ENCODE results near the gene LPP.

Gene LPP, protein sequence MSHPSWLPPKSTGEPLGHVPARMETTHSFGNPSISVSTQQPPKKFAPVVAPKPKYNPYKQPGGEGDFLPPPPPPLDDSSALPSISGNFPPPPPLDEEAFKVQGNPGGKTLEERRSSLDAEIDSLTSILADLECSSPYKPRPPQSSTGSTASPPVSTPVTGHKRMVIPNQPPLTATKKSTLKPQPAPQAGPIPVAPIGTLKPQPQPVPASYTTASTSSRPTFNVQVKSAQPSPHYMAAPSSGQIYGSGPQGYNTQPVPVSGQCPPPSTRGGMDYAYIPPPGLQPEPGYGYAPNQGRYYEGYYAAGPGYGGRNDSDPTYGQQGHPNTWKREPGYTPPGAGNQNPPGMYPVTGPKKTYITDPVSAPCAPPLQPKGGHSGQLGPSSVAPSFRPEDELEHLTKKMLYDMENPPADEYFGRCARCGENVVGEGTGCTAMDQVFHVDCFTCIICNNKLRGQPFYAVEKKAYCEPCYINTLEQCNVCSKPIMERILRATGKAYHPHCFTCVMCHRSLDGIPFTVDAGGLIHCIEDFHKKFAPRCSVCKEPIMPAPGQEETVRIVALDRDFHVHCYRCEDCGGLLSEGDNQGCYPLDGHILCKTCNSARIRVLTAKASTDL

DNA sequence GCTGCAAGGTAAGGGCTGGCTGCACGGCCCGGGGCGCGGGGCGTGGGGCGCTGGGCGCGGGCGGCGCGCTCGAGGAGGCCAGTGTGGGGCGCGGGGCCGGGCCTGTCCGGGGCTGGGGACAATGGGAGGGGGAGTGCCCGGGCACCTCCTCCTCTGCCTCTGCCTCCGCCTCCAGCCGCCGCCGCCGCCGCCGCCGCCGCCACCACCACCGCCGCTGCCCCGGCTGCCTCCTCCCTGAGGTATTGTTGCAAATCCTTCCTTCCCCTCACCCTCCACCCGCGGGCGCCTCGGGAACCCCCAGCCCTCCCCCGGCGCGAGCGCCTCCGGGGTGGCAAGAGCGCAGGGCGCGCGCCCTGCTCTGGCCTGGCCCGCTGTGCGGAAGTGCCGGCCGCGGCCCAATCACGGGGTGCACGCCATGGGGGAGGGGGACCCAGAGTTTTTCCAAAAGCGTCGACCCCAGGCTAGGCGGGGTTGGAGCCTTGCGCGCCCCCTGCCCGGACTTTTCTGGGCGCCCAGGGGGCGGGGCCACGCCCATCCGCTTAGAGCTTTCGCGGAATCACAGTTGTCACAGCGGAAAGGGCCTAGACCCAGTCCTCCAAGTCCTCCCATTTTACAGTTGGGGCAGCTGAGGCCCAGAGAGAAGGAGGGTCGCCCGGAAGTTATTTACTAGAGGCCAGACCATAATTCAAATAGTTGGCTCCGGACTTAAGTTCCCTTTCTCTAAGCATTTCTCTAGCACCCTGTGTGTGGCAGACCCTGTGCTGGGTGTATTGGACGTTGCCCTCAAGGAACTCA lies at the start of gene LPP:
Gene LPP (plus strand): TSS at position 144 of the 795 bp plus-strand sequence. CDS start 251,964 bp downstream, outside the sequence.
- Histone ChIP-seq H3K4me1 (ENCODE audit: insufficient read depth, low read length, severe bottlenecking) (peaks cover 42% of the 10 kb centered on the region), H3K27ac (ENCODE audit: low read depth, low read length, poor library complexity, severe bottlenecking) (no peak within 1 kb of the TSS), H3K36me3 (ENCODE audit: insufficient read depth, low read length) (no peaks in the 10 kb centered on the region), H3K9ac (ENCODE audit: low read length) (peak within 1 kb of the TSS; percentile 72), H3K27me3 (ENCODE audit: insufficient read depth, low read length) (no peaks in the 10 kb centered on the region), H3F3A (ENCODE audit: insufficient read depth, low read length) (no peaks in the 10 kb centered on the region), H2AFZ (ENCODE audit: low read length) (peak within 1 kb of the TSS; percentile 13; the same call in 1 of the 2 replicates), H4K20me1 (ENCODE audit: insufficient read depth, low read length) (no peaks in the 10 kb centered on the region), H3K4me2 (ENCODE audit: low read length) (peak within 1 kb of the TSS; percentile 77), H3K79me2 (ENCODE audit: insufficient read depth, low read length) (no peaks in the 10 kb centered on the region), H3K9me3 (ENCODE audit: low read length) (no peaks in the 10 kb centered on the region), H3K4me3 (ENCODE audit: low read depth, low read length, poor library complexity, severe bottlenecking) (peak within 1 kb of the TSS; percentile 74), H3K9me2 (ENCODE audit: low read depth, low read length) (no peaks in the 10 kb centered on the region)
- TF ChIP-seq, protein P1, sequence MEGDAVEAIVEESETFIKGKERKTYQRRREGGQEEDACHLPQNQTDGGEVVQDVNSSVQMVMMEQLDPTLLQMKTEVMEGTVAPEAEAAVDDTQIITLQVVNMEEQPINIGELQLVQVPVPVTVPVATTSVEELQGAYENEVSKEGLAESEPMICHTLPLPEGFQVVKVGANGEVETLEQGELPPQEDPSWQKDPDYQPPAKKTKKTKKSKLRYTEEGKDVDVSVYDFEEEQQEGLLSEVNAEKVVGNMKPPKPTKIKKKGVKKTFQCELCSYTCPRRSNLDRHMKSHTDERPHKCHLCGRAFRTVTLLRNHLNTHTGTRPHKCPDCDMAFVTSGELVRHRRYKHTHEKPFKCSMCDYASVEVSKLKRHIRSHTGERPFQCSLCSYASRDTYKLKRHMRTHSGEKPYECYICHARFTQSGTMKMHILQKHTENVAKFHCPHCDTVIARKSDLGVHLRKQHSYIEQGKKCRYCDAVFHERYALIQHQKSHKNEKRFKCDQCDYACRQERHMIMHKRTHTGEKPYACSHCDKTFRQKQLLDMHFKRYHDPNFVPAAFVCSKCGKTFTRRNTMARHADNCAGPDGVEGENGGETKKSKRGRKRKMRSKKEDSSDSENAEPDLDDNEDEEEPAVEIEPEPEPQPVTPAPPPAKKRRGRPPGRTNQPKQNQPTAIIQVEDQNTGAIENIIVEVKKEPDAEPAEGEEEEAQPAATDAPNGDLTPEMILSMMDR (IDR thresholded peaks at IDR 0.05; ENCODE audit: low read length): no peak; the same call in 1 of the 2 replicates
- no peak for TF ChIP-seq EZH2 (IDR thresholded peaks at IDR 0.05; ENCODE audit: borderline replicate concordance, low read length)

DNA sequence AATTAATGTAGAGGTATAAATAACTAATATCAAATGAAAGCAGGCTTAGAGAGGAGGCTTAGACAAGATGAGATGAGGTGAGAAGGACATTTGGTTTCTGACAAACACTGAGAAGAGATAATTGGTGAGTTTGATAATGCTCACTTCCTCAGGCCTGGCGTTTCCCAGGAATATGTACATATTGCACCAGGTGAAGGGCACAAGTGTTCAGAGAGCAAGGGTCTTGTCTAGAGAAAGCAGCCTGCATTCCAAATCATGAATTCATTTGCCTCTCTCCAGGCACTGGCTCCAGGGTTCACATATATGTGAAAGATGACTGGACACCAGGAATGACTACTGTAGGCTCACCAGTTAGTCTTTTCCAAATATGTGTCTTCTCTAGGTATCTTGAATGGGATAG lies 48.0 kb upstream of the LPP start:
- no peak overlapping the region for H3K27ac ChIP-seq (ENCODE audit: low read depth, low read length, poor library complexity, severe bottlenecking)
- H3F3A ChIP-seq (ENCODE audit: insufficient read depth, low read length): no peaks in the 10 kb centered on the region
- H3K4me3 ChIP-seq (ENCODE audit: low read depth, low read length, poor library complexity, severe bottlenecking): no peak overlapping the region
- no peak overlapping the region for H3K4me2 ChIP-seq (ENCODE audit: low read length)
- no peaks in the 10 kb centered on the region for H4K20me1 ChIP-seq (ENCODE audit: insufficient read depth, low read length)
- H3K9me3 ChIP-seq (ENCODE audit: low read length): peaks cover 5% of the 10 kb centered on the region
- H3K4me1 ChIP-seq (ENCODE audit: insufficient read depth, low read length, severe bottlenecking): peaks cover 46% of the 10 kb centered on the region
- no peak overlapping the region for H3K9ac ChIP-seq (ENCODE audit: low read length)
- no peaks in the 10 kb centered on the region for H3K79me2 ChIP-seq (ENCODE audit: insufficient read depth, low read length)
- H3K36me3 ChIP-seq (ENCODE audit: insufficient read depth, low read length): no peaks in the 10 kb centered on the region
- H2AFZ ChIP-seq (ENCODE audit: low read length): no peak overlapping the region
- no peaks in the 10 kb centered on the region for H3K27me3 ChIP-seq (ENCODE audit: insufficient read depth, low read length)
- H3K9me2 ChIP-seq (ENCODE audit: low read depth, low read length): no peaks in the 10 kb centered on the region
- TF ChIP-seq, protein P1 (IDR thresholded peaks at IDR 0.05; ENCODE audit: low read length): no peak
- TF ChIP-seq EZH2 (IDR thresholded peaks at IDR 0.05; ENCODE audit: borderline replicate concordance, low read length): no peak

DNA sequence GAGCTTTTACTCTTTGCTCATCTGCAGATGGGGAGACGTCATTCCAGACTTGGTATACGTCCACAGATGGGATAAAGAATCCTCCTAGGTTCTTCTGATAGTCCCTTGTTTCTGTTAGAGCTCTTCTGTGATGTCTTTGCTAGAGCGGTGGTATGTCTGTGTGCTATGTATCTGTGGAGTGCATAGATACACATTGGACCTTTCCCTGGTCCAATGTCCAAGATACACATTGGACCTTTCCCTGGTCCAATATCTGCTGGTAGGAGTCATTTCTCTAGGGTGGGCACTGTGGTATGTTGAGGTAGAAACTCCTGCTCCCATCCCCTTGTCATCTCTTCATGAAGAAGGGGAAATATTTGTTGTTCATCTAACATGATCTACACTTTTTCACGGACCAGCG lies 47.5 kb upstream of the LPP start:
- Histone ChIP-seq H3K4me3 (ENCODE audit: low read depth, low read length, poor library complexity, severe bottlenecking) (no peak overlapping the region), H3K4me1 (ENCODE audit: insufficient read depth, low read length, severe bottlenecking) (peaks cover 49% of the 10 kb centered on the region), H3K36me3 (ENCODE audit: insufficient read depth, low read length) (no peaks in the 10 kb centered on the region), H3K27me3 (ENCODE audit: insufficient read depth, low read length) (no peaks in the 10 kb centered on the region), H3K27ac (ENCODE audit: low read depth, low read length, poor library complexity, severe bottlenecking) (no peak overlapping the region), H2AFZ (ENCODE audit: low read length) (no peak overlapping the region), H3F3A (ENCODE audit: insufficient read depth, low read length) (no peaks in the 10 kb centered on the region), H4K20me1 (ENCODE audit: insufficient read depth, low read length) (no peaks in the 10 kb centered on the region), H3K9me2 (ENCODE audit: low read depth, low read length) (no peaks in the 10 kb centered on the region), H3K4me2 (ENCODE audit: low read length) (no peak overlapping the region), H3K9ac (ENCODE audit: low read length) (no peak overlapping the region), H3K79me2 (ENCODE audit: insufficient read depth, low read length) (no peaks in the 10 kb centered on the region), H3K9me3 (ENCODE audit: low read length) (peaks cover under 1% of the 10 kb centered on the region; the same call in 1 of the 2 replicates)
- TF ChIP-seq, protein P1 (IDR thresholded peaks at IDR 0.05; ENCODE audit: low read length): no peak
- no peak for TF ChIP-seq EZH2 (IDR thresholded peaks at IDR 0.05; ENCODE audit: borderline replicate concordance, low read length)
